CD4-positive, CD25-positive, alpha-beta regulatory T cell (primary cell): ENCODE measurements around the gene TACR1. TPM values are rescaled to one million over a fixed set of nuclear protein-coding genes. Genes with fewer than 3 reads are reported as not detected.

Experiments used
- ATAC-seq, 2 donors: fragments of 150-1000 bp; cut with Tn5 transposase; one replicate each; pipeline ENCODE4 v1.10.0; 2021; ENCODE audit warnings: low read depth in 2 of 2, moderate number of reproducible peaks in 2 of 2, moderate library complexity in 1 of 2
- DNase-seq, 3 donors: peaks; one replicate each; pipeline versions ENCODE4 v3.0.0 to v3.0.0-alpha.2; 2012 to 2022; ENCODE audit warnings: mixed read lengths in 1 of 3
- H3K27ac ChIP-seq: one replicate; pipeline ENCODE4 v1.7.0; 2013; ENCODE audit warnings: mild to moderate bottlenecking, low read length; ENCODE audit not compliant: insufficient read depth, poor library complexity, severe bottlenecking
- H3K27me3 ChIP-seq: one replicate; pipeline ENCODE4 v1.7.0; 2013; ENCODE audit warnings: low read length; ENCODE audit not compliant: control insufficient read depth, insufficient read depth
- H3K36me3 ChIP-seq: one replicate; pipeline ENCODE4 v1.7.0; 2013; ENCODE audit warnings: mild to moderate bottlenecking, low read length, moderate library complexity; ENCODE audit not compliant: control insufficient read depth, insufficient read depth
- H3K4me1 ChIP-seq: 2 replicates; pipeline ENCODE4 v1.7.0; 2013; ENCODE audit warnings: mild to moderate bottlenecking, low read length; ENCODE audit not compliant: insufficient read depth, control insufficient read depth, poor library complexity, severe bottlenecking
- H3K4me3 ChIP-seq: one replicate; pipeline ENCODE4 v1.7.0; 2013; ENCODE audit warnings: low read depth, mild to moderate bottlenecking, low read length, moderate library complexity
- H3K9me3 ChIP-seq, 2 experiments: 1 replicate in 1 of 2; 2 replicates in 1 of 2; pipeline ENCODE4 v1.7.0; 2013; ENCODE audit warnings: low read length in 2 of 2, mild to moderate bottlenecking in 1 of 2, moderate library complexity in 1 of 2; ENCODE audit not compliant: control insufficient read depth in 2 of 2
- H3K27ac Mint-ChIP-seq, 3 donors: one replicate each; pipeline ENCODE4 v1.8.0; 2020 to 2022; ENCODE audit warnings: mild to moderate bottlenecking in 3 of 3, mixed read lengths in 3 of 3, moderate library complexity in 2 of 3
- H3K27me3 Mint-ChIP-seq: one replicate; pipeline ENCODE4 v1.8.0; 2022; ENCODE audit warnings: mild to moderate bottlenecking, mixed read lengths
- H3K36me3 Mint-ChIP-seq: one replicate; pipeline ENCODE4 v1.8.0; 2020; ENCODE audit warnings: mixed read lengths
- H3K4me1 Mint-ChIP-seq, 4 donors: one replicate each; pipeline ENCODE4 v1.8.0; 2020 to 2022; ENCODE audit warnings: mixed read lengths in 4 of 4, mild to moderate bottlenecking in 1 of 4
- H3K4me3 Mint-ChIP-seq, 4 donors: one replicate each; pipeline ENCODE4 v1.8.0; 2020 to 2022; ENCODE audit warnings: mild to moderate bottlenecking in 4 of 4, mixed read lengths in 4 of 4, moderate library complexity in 3 of 4
- H3K9me3 Mint-ChIP-seq, 7 donors: one replicate each; pipeline ENCODE4 v1.8.0; 2020 to 2022; ENCODE audit warnings: mixed read lengths in 7 of 7, mild to moderate bottlenecking in 3 of 7, moderate library complexity in 2 of 7
- polyA plus RNA-seq, 4 donors: library from polyadenylated mRNA; unstranded; fragments of 300-500 nt; fragmentation: Illumina TruSeq; gene quantifications; one replicate each; pipeline ENCODE4 v1.2.3, GENCODE V29; 2021
- total RNA-seq: library from RNA; stranded (reverse); gene quantifications from one replicate; pipeline ENCODE4 v1.2.3, GENCODE V29; 2022

Gene TACR1
- total and polyA plus RNA-seq, 5 donors from 2014 or later, result 0.09 TPM; not detected in 4

DNA sequence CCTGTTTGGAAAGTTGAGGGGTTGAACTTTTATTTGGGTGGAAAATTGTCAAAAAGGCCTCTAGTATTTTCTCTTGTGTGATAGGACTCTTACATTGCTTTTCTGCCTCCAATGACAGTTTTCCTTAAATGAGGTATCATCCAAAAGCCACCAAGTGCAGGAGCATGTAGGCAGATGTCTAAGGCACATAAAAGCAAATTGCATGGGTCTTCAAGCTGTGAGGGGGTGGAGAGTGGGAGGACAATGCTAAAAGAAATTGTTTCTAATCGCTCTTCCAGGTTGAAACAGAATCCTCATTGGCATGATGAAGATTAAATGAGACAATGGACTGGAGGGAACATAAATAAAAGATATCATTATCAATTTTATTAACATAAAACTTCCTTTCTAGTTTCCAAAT, 6.8 kb downstream of the TACR1 start:
- no peak overlapping the region for H3K27ac ChIP-seq
- H3K27me3 ChIP-seq, result peaks cover 14% of the 10 kb centered on the region
- Mint-ChIP-seq H3K27me3 (peaks cover 34% of the 10 kb centered on the region), H3K9me3 (peaks cover 0 to 5% (median 0%) of the 10 kb centered on the region in 7 donors), H3K27ac (no peak overlapping the region), H3K4me3 (no peak overlapping the region), H3K36me3 (no peaks in the 10 kb centered on the region), H3K4me1 (no peaks in the 10 kb centered on the region)
- H3K9me3 ChIP-seq, result no peaks in the 10 kb centered on the region
- no peaks in the 10 kb centered on the region for H3K36me3 ChIP-seq
- H3K4me1 ChIP-seq, result no peaks in the 10 kb centered on the region
- DNase-seq (no peak), ATAC-seq (no peak)
- H3K4me3 ChIP-seq, result no peak overlapping the region

DNA sequence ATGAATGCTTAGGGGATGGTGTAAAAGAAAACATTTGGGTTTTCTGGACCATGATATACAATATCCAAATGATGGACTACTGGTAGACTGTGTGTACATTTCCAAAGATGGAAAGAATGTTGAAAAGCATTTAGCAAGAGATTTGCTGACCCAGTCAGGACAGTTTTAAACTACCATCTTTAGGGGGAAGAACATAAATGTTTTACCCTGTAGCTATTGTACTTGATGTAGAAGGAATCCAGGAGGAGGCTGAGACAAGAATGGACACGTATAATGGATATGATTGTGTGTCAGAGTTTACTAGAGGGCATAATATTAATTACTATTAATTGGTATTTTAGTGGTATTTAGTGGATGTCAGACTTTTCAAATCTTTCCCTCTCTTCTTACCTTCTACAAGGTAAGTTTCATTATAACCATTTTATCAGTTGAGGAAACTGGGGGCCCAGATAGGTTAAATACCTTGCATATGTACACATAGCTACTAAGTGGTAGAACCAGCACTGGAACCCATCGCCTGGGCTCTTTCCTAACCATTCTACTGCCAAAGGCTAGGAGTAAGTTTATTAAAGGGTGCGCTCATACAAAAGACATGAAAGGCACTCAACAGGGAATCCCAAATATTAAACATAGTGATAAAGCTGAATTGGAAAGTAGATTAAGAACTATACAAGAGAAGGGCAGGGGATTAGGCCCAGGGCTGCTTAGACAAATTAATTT, 8.9 kb downstream of the TACR1 start:
- H3K36me3 Mint-ChIP-seq, result no peaks in the 10 kb centered on the region
- no peaks in the 10 kb centered on the region for H3K4me1 Mint-ChIP-seq
- no peak overlapping the region for H3K27ac ChIP-seq
- H3K9me3 ChIP-seq, result no peaks in the 10 kb centered on the region
- no peaks in the 10 kb centered on the region for H3K36me3 ChIP-seq
- peak overlapping the region in 1 of 3 donors; percentile 61 for H3K27ac Mint-ChIP-seq
- peaks cover 6% of the 10 kb centered on the region for H3K27me3 ChIP-seq
- peaks cover 0 to 5% (median 0%) of the 10 kb centered on the region in 7 donors for H3K9me3 Mint-ChIP-seq
- H3K27me3 Mint-ChIP-seq, result peaks cover 27% of the 10 kb centered on the region
- H3K4me3 Mint-ChIP-seq, result no peak overlapping the region
- H3K4me3 ChIP-seq, result no peak overlapping the region
- no peaks in the 10 kb centered on the region for H3K4me1 ChIP-seq
- ATAC-seq (no peak), DNase-seq (no peak)

DNA sequence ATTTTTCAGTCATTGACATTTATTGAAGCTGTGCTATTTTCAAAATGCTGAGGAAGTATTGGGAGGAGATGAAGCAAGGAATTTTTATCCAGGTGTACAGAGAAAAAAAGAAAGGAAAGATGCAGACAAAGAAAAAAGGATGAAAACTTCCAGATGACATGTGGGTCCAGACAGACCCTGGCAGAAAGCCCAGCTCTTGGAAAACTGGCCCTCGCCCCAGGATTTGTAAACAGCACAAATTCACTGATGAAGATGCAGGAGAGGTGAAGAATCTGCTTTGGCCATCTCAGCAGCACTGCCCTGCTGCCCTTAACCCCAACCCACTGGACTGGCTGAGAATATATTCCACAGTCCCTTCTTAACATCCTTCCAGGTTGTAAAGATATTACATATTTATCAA, 12.5 kb downstream of the TACR1 start:
- no peak overlapping the region for H3K4me3 Mint-ChIP-seq
- DNase-seq (no peak), ATAC-seq (no peak)
- Histone ChIP-seq H3K27ac (no peak overlapping the region), H3K4me3 (no peak overlapping the region), H3K9me3 (no peaks in the 10 kb centered on the region), H3K36me3 (no peaks in the 10 kb centered on the region), H3K27me3 (peaks cover 7% of the 10 kb centered on the region), H3K4me1 (no peaks in the 10 kb centered on the region)
- no peak overlapping the region for H3K27ac Mint-ChIP-seq
- no peaks in the 10 kb centered on the region for H3K4me1 Mint-ChIP-seq
- no peaks in the 10 kb centered on the region for H3K36me3 Mint-ChIP-seq
- no peaks in the 10 kb centered on the region for H3K9me3 Mint-ChIP-seq
- H3K27me3 Mint-ChIP-seq, result peaks cover 8% of the 10 kb centered on the region

DNA sequence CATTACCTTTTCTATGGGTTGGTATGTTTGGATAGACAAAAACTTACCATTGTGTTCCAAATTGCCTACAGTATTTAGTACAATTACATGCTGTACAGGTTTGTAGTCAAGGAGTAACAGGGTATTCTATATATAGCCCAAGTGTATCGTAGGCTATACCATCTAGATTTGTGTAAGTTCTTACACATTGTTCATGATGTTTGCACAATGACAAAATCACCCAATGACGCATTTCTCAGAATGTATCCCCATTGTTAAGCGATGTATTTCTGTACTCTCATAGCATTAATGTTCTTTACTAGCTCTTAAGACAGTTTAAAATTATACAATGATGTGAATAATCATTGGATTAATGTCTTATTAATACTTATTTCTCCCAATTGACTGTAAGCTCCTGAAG, 16.7 kb downstream of the TACR1 start:
- Histone ChIP-seq H3K9me3 (no peaks in the 10 kb centered on the region), H3K27me3 (peaks cover 5% of the 10 kb centered on the region), H3K4me3 (no peak overlapping the region), H3K4me1 (no peaks in the 10 kb centered on the region), H3K36me3 (no peaks in the 10 kb centered on the region), H3K27ac (no peak overlapping the region)
- no peaks in the 10 kb centered on the region for H3K9me3 Mint-ChIP-seq
- H3K4me1 Mint-ChIP-seq, result no peaks in the 10 kb centered on the region
- ATAC-seq (no peak), DNase-seq (no peak)
- H3K27ac Mint-ChIP-seq, result no peak overlapping the region
- H3K27me3 Mint-ChIP-seq, result peaks cover 7% of the 10 kb centered on the region
- H3K4me3 Mint-ChIP-seq, result no peak overlapping the region
- no peaks in the 10 kb centered on the region for H3K36me3 Mint-ChIP-seq

DNA sequence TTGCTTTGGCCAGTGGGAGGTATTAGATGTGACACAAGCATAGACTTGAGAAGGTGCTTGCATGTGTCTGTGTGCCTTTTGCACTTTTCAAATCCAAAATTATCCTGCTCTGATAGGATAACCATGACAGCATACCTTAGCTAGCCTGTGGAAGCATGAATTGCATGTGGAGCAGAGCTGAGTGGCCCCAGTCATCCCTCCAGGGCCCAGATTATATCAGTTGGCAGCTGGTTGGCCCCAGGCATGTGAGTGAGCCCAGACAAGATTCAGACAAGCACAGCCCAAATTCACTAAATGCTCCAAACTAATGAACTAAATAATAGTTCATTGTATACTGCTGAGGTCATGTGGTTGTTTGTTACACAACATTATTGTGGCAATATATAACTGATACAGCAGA, 18.8 kb downstream of the TACR1 start:
- Histone ChIP-seq H3K4me3 (no peak overlapping the region), H3K27ac (no peak overlapping the region), H3K4me1 (no peaks in the 10 kb centered on the region), H3K36me3 (no peaks in the 10 kb centered on the region), H3K27me3 (peaks cover 5% of the 10 kb centered on the region), H3K9me3 (no peaks in the 10 kb centered on the region)
- H3K36me3 Mint-ChIP-seq, result no peaks in the 10 kb centered on the region
- peaks cover 4% of the 10 kb centered on the region for H3K27me3 Mint-ChIP-seq
- ATAC-seq (no peak), DNase-seq (no peak)
- no peak overlapping the region for H3K27ac Mint-ChIP-seq
- no peak overlapping the region for H3K4me3 Mint-ChIP-seq
- no peaks in the 10 kb centered on the region for H3K9me3 Mint-ChIP-seq
- no peaks in the 10 kb centered on the region for H3K4me1 Mint-ChIP-seq

DNA sequence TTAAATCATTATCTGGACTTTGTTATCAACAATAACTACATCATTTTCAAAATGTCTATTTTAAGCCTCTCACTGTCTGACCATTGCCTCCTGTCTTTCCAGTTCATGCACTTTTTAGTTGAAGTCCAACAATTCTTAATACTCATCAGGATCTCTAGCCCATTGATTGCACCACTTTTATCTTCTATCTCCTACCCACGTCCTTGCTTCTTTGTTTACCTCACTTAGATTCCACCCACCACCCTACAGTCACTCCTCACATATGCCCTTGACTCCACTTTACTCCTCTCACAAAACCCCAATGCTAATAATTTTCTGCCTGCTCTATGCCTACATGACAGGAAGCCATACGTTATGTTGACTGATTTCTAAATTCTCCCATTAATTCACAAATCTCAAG, 21.9 kb downstream of the TACR1 start:
- no peak overlapping the region for H3K27ac Mint-ChIP-seq
- ATAC-seq, result no peak

DNA sequence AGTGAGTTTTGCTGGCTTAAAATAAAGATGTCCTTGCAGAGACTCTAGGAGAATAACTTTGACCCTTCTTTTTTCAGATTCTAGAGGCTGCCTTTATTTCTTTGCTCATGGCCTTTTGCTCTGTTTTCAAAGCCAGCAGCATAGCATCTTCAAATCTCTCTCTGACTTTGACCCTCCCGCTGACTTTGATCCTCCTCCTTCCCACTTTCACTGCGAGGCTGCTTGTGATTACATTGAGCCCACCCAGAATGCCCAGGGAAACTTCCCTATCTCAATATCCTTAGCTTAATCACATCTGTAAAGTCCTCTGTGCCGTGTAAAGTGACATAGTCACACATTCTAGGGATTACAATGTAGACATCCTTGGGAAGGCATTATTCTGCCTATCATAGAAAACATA, 23.9 kb downstream of the TACR1 start:
- H3K27me3 Mint-ChIP-seq, result peaks cover 2% of the 10 kb centered on the region
- Histone ChIP-seq H3K9me3 (no peaks in the 10 kb centered on the region), H3K27me3 (peaks cover 6% of the 10 kb centered on the region), H3K4me3 (no peak overlapping the region), H3K4me1 (no peaks in the 10 kb centered on the region), H3K36me3 (no peaks in the 10 kb centered on the region), H3K27ac (no peak overlapping the region)
- peaks cover 0 to under 1% (median 0%) of the 10 kb centered on the region in 7 donors for H3K9me3 Mint-ChIP-seq
- H3K27ac Mint-ChIP-seq, result no peak overlapping the region
- H3K4me3 Mint-ChIP-seq, result no peak overlapping the region
- no peaks in the 10 kb centered on the region for H3K36me3 Mint-ChIP-seq
- no peaks in the 10 kb centered on the region for H3K4me1 Mint-ChIP-seq
- no peak for ATAC-seq
- DNase-seq, result no peak

More for the DNA sequence above, 21.9 kb downstream of the TACR1 start:
- Mint-ChIP-seq H3K4me1 (no peaks in the 10 kb centered on the region), H3K27me3 (peaks cover 4% of the 10 kb centered on the region), H3K36me3 (no peaks in the 10 kb centered on the region), H3K4me3 (no peak overlapping the region), H3K9me3 (no peaks in the 10 kb centered on the region)
- Histone ChIP-seq H3K4me1 (no peaks in the 10 kb centered on the region), H3K36me3 (no peaks in the 10 kb centered on the region), H3K4me3 (no peak overlapping the region), H3K27ac (no peak overlapping the region), H3K27me3 (peaks cover 7% of the 10 kb centered on the region), H3K9me3 (no peaks in the 10 kb centered on the region)
- DNase-seq, result no peak

DNA sequence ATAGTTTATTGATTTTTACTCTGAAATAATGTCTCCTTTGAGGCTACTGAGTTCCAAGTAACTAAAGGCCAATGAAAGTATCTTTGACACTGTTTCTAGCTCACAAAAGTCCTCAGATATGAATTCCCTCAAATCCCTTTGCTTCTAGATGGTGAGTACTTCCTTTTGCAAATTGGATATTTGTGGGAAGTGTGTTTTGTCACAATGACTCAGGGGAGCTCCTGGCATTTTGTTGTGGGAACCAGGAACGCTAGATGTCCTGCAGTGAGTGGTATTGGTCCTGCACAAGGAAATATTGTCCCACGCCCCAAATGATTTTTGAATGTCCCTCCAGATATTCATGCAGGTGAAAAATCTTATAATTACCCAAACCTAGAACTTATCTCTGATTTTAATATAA, 24.3 kb downstream of the TACR1 start:
- no peak overlapping the region for H3K4me3 Mint-ChIP-seq
- DNase-seq, result no peak
- Histone ChIP-seq H3K27me3 (peaks cover 6% of the 10 kb centered on the region), H3K27ac (no peak overlapping the region), H3K4me1 (no peaks in the 10 kb centered on the region), H3K36me3 (no peaks in the 10 kb centered on the region), H3K4me3 (no peak overlapping the region), H3K9me3 (no peaks in the 10 kb centered on the region)
- H3K9me3 Mint-ChIP-seq, result peaks cover 0 to 1% (median 0%) of the 10 kb centered on the region in 7 donors
- H3K27ac Mint-ChIP-seq, result no peak overlapping the region
- no peaks in the 10 kb centered on the region for H3K27me3 Mint-ChIP-seq
- H3K4me1 Mint-ChIP-seq, result no peaks in the 10 kb centered on the region
- H3K36me3 Mint-ChIP-seq, result no peaks in the 10 kb centered on the region
- no peak for ATAC-seq
